ENCODE measurements around the gene TNIK.

TNIK gene

GRCh38 chr3:171221104-171221503 is 239.1 kb downstream of the TNIK start:
- no peak for DNase-seq

- no peak for DNase-seq
Observed at GRCh38 chr3:171219258-171219657, 240.9 kb downstream of the TNIK start.

GRCh38 chr3:171218069-171218468 is 242.1 kb downstream of the TNIK start:
- DNase-seq: no peak

GRCh38 chr3:171213907-171214306 is 246.3 kb downstream of the TNIK start:
- DNase-seq: no peak

DNA sequence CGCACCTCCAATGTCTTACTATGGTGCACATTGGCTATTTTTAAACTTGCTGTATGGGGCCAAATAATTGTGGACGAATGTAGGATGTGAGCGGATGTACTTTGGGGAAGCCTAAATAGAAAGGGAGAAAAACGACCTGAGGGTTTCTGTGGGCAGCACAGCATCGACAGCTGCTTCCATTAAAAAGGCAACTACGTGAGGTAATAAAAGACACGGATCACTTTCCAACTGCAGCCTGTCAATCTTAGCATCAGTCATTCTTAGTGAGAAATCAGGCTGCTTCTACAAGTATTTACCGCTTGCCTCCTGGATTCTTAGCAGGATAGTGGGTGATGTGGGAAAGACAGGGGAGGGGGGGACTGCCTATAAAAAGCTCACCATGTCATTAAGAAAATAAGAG is 247.0 kb downstream of the TNIK start:
- DNase-seq: no peak

DNA sequence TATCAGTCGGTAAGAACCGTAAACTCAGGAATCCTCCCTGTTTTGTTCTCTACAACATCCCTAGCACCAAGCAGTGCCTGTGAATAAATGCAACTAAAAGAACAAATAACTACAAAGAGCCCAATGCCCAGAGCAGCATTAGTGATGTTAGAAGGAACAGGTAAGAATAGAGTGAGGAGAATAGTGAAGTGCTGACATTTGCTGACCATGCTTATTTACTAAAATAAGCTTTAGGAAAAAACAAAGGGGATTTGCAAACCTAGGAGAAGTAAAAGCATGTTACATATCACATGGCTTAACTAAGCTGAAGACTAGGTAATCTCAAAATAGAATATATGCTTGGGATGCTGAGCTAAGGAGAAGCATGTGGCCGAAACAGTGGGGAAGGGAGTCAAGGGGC is 247.6 kb downstream of the TNIK start:
- no peak for DNase-seq

DNA sequence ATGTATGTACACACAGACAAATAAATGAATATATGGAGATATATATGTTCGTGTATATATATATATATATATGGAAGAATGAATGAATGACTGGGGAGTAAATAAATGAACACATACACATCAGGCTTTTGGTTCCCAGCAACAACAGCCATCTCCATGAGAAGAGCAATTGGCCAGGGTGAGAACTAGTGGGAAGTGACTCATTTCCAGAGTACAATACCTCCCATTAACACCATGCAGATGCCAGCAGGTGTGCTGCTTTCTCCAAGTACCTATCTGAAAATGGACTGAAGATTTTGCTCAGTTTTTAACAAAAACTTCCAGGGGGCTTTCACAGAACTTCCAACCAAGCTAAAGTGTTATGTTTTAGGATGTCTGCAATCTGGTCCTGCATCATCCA is 253.9 kb downstream of the TNIK start:
- peak; percentile 31 for DNase-seq

GRCh38 chr3:171204942-171205341 is 255.3 kb downstream of the TNIK start:
- DNase-seq: no peak

DNA sequence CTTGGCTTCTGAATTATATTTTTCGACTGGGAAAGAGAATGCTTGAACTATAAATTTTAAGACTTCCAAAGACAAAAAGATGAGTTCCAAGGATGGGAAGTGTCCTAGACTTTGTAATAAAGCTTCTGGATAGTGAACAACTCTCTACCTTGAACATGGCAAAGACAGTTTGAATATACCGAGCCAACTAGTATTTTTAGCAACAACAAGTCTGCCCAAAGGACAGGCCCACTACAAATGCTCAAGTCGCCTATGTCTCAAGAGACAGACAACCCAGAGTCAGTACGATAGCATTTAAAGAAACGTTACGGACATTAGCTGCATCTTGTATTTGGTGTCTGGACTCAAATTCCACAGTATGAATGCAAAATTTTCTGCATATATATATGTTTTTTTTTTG is 258.4 kb downstream of the TNIK start:
- no peak for DNase-seq

DNA sequence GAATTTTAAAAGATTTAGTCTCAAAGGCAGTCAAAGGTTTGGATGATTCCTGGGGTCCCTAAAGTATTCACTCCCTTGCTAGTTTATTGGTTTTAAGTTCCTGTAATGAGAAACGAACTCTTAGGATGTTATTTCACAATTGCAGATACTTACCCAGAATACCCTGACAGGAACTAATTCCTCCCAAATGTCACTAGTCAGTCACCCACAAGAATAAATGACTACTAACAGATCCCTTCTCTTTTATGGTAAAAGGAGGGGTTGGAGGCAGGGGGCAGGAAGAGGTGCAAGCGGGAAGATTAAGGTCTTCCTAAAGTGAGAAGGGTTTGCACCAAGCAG is 259.5 kb downstream of the TNIK start:
- no peak for DNase-seq

DNA sequence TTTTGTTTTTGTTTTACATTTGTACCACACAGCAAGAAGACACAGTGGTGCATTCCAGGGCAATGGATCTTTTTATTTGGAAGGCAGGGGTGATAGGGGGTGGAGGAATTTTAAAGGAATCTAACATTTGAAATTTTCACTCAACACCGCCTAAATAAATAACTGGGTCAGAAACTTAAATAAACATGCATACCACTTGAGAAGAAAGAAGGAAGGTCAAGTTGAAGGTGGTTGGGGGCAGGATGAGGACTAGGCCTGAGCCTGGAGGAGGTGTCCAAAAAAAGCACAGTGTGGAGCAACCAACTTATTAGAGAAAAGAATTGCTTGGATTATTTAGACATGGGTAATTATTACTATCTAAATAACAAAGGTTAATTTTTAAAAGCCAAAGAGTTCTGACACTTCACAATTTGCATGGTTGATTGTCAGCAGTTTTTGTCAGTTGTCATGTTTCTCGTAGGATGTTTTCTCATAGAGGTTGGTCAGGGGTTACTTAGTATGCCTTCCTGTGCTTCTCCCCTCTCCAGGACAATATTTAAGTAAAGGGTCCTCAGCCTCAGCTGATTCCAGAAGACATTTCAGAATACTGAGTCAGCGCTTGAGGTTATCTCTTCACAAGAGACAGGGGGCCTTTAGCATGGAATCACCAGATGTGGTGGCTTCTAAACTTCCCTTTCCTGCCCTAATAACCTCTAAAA is 260.0 kb downstream of the TNIK start:
- no peak for DNase-seq

- DNase-seq: no peak
Observed at GRCh38 chr3:171199473-171199829, 260.8 kb downstream of the TNIK start.

DNA sequence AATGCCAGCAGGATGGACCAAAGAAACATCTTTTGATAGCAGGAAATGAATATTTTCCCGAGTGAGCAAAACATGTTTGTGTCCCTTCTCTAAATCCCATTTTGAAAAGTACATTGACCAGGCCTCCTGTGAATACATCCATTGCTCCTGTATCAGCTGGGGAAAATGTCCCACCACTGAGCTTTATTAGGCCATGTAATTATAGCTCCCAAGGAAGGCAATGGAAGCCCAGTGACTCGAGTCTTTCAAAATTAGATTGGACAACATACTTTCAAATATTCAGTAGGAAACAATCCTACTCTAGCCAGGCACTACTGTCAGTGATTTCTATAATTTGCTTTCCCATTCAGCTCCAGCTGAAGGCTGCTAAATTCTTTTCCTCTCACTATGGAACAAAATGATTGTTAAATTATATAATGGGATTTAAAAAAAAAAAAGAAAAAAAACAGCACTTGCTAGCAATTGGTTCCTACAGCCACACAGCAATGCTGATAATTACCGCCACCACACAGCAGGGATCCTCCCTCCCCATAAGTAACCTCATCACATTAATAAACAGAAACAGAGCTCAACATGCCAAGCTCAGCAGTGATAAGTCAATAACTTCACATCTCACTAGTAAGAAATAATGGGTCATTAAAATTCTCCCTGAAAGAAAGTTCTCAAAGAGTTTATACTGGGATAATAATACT is 261.3 kb downstream of the TNIK start:
- DNase-seq: no peak

DNA sequence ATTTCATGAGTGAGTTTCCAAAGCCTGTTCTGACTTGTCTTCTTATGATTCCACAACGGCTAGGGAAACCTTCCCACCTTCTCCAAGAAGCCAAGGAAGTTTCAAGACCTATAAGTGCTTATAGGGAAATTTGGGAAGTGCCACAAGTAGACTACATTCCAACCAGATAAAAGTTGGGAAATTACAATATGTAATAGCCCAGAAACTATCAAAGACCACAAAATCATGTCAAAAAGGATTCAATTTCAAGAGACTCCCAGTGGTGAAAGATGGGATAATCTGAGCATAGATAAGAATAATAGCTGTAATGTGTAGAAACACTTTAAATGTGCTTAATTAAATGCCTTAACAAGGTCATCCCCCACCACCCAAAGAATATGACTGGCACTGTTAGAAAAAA is 264.5 kb downstream of the TNIK start:
- no peak for DNase-seq

GRCh38 chr3:171194965-171195364 is 265.2 kb downstream of the TNIK start:
- DNase-seq: no peak

GRCh38 chr3:171193693-171194092 is 266.5 kb downstream of the TNIK start:
- no peak for DNase-seq

DNA sequence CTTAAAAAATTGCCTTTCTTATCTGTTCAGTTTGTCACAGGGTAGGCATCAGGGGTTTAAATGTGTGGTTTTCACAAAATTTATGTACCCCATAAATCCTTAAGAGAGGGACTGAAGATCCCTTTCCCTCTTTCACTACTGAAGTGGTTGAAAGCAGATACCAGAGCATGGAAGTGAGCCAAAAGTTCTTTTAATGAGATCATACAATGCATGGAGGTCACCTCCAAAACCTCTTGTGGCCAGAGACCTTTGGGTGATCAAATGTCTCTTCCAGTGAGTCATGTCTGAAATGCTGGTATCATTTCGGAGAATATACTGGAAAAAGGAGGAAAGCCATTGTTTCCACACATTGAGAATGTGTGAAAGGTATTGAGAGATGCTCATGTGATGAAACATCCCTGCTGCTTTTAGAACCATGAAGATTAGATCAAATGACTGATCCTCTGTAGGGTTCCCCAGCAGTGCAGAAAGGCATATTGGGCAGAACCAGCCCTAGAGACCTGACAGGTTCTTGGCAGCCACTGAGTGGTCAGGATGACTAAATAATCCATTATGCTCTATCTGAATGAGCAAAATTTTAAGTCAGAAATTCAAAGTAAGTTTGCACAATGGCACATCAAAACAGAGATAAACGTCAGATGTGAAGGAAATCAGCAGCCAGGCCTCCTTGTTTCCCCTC is 267.9 kb downstream of the TNIK start:
- peak; percentile 31 for DNase-seq

GRCh38 chr3:171190668-171191067 is 269.5 kb downstream of the TNIK start:
- no peak for DNase-seq

GRCh38 chr3:171189394-171190080 is 270.7 kb downstream of the TNIK start:
- DNase-seq: peak; percentile 86

DNA sequence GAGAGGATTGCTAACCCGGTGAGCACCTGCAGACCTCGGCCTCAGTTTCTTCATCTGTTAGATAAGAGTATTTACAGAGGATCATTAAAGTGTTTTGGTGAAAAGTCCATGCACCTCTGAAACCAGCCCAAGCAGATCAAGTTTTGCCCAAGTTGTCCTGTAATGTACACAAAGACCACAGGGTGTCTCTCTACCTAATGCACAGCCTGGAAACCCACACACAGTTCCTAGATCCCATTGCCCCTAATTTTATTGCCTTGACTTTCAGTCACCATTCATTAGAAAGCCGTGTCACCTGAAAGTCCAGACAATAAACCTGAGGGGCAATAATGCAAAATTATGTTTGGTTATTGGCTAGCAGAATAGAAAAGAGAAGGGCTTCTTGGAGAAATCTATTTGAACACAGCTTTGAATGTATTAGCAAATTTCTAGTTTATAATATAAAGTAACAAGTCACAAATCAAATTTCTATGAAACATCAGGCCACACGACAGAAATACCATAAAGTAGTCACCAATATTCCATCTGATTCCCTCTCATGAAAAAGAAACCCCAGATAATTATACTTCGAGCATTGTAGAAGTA is 272.4 kb downstream of the TNIK start:
- peak; percentile 49 for DNase-seq

- no peak for DNase-seq
Observed at GRCh38 chr3:171186817-171187500, 273.2 kb downstream of the TNIK start.

- DNase-seq: no peak
Observed at GRCh38 chr3:171186383-171186782, 273.8 kb downstream of the TNIK start.

GRCh38 chr3:171185959-171186358 is 274.2 kb downstream of the TNIK start:
- no peak for DNase-seq

Measured in activated CD4-positive, alpha-beta T cell treated with anti-CD3 and anti-CD28 coated beads, Interleukin-2, amount 50 U/mL, for 16 hours (primary cell).